H1 (cell line): Measurements from ENCODE around the gene SLC26A1. TPM values are rescaled to one million over a fixed set of nuclear protein-coding genes. Genes with fewer than 3 reads are reported as not detected.

Source experiments
- BCL11A ChIP-seq, 2 experiments: IDR thresholded peaks; one replicate each; pipeline ENCODE4 v1.6.1; 2011; ENCODE audit warnings: low read depth in 2 of 2, low read length in 2 of 2, mild to moderate bottlenecking in 2 of 2
- CTBP2 ChIP-seq: IDR thresholded peaks from 2 replicates; pipeline ENCODE4 v1.7.0; 2011; ENCODE audit warnings: borderline replicate concordance, mild to moderate bottlenecking, moderate library complexity, mixed read lengths, low read length; ENCODE audit not compliant: insufficient read depth, insufficient read length
- HDAC6 ChIP-seq: IDR thresholded peaks from one replicate; pipeline ENCODE4 v1.7.1; 2012; ENCODE audit warnings: low read depth, mild to moderate bottlenecking, inconsistent platforms, low read length, moderate library complexity
- MAX ChIP-seq: IDR thresholded peaks from 2 replicates; pipeline ENCODE4 v1.6.1; 2012; ENCODE audit warnings: inconsistent platforms
- polyA plus RNA-seq, 7 experiments: library from polyadenylated mRNA; depleted of rRNA in 3 of 7; stranded (reverse) in 5 of 7; unstranded in 2 of 7; fragments of >200 nt in 5 of 7; fragments of 200-250 nt in 2 of 7; gene quantifications; 1 replicate in 5 of 7; 2 replicates in 1 of 7; 4 replicates in 1 of 7; pipeline versions ENCODE4 v1.2.1 to v1.2.3, GENCODE V29; 2011 to 2013; ENCODE audit warnings: missing spikeins in 2 of 7, mixed read lengths in 2 of 7
- total RNA-seq: library from RNA; stranded (reverse); fragmentation: NEBNext Ultra II Directional; extraction: Animal tissue kit (Norgen Biotek cat#: 25700); gene quantifications from 2 replicates; pipeline ENCODE4 v1.2.1, GENCODE V29; 2021

SLC26A1 gene
- total and polyA plus RNA-seq, 2 of the 8 experiments (the other 6 are each of a cell fraction or from before 2014, with no cell fraction given) = 0.11 TPM; not detected in 1

DNA sequence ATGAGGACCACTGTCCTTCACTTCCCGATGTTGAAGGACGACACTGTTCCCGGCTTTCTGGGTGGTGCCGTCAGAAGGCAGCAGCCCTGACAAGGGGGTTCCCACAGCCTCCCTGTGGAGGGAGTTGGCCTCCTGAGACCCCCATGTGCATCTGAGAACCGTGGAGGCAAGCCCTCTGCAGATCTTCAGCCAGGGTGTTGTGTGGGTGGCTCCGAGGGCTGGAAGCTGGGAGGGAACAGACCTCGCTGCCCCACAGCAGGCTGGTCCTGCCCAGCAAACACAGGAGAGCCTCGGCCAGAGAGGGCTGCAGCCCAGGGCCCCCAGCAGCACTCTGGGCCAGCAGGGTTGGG lies 36.0 kb downstream of the SLC26A1 start (continued):
- no peak for TF ChIP-seq BCL11A (IDR thresholded peaks at IDR 0.05; ENCODE audit: low read depth in 2 of 2, low read length in 2 of 2)
- no peak for TF ChIP-seq HDAC6
- no peak for TF ChIP-seq CTBP2
- TF ChIP-seq MAX = no peak
